OCI-LY1 (cell line): ENCODE data around the gene CHRNA3.

Experiments used
- H2AFZ ChIP-seq: fragments of 200-600 bp; sonication (generic), shearing (Covaris generic); 2 replicates; pipeline ENCODE4 v1.6.0; 2014; ENCODE audit warnings: antibody characterized with exemption, mild to moderate bottlenecking, low read length
- H3F3A ChIP-seq: fragments of 200-600 bp; sonication (generic), shearing (Covaris generic); 2 replicates; pipeline ENCODE4 v1.6.0; 2014; ENCODE audit warnings: mild to moderate bottlenecking, antibody characterized with exemption, low read length, moderate library complexity; ENCODE audit not compliant: insufficient read depth
- H3K27ac ChIP-seq: fragments of 200-600 bp; sonication (generic); 2 replicates; pipeline ENCODE4 v1.5.1; 2014; ENCODE audit warnings: low read length, mixed run types, mild to moderate bottlenecking, low read depth; ENCODE audit not compliant: poor library complexity, severe bottlenecking
- H3K27me3 ChIP-seq: fragments of 200-600 bp; sonication (generic); 2 replicates; pipeline ENCODE4 v1.6.0; 2014; ENCODE audit warnings: antibody characterized with exemption, mild to moderate bottlenecking, low read length, moderate library complexity; ENCODE audit not compliant: insufficient read depth
- H3K36me3 ChIP-seq: fragments of 200-600 bp; sonication (generic); 2 replicates; pipeline ENCODE4 v1.6.1; 2014; ENCODE audit warnings: mild to moderate bottlenecking, antibody characterized with exemption, low read length, moderate library complexity, mixed read lengths; ENCODE audit not compliant: insufficient read depth
- H3K4me1 ChIP-seq: fragments of 200-600 bp; sonication (generic); 2 replicates; pipeline ENCODE4 v1.5.1; 2014; ENCODE audit warnings: mild to moderate bottlenecking, low read length, moderate library complexity; ENCODE audit not compliant: insufficient read depth, severe bottlenecking
- H3K4me2 ChIP-seq: fragments of 200-600 bp; sonication (generic), shearing (Covaris generic); 2 replicates; pipeline ENCODE4 v1.6.1; 2014; ENCODE audit warnings: low read length
- H3K4me3 ChIP-seq: fragments of 200-600 bp; sonication (generic); 2 replicates; pipeline ENCODE4 v1.5.1; 2014; ENCODE audit warnings: low read length, low read depth, mild to moderate bottlenecking, mixed read lengths; ENCODE audit not compliant: poor library complexity, severe bottlenecking
- H3K79me2 ChIP-seq: fragments of 200-600 bp; shearing (Covaris generic); 2 replicates; pipeline ENCODE4 v1.6.1; 2016; ENCODE audit warnings: mixed run types, low read length, mixed read lengths; ENCODE audit not compliant: insufficient read depth
- H3K9ac ChIP-seq: fragments of 200-600 bp; sonication (generic), shearing (Covaris generic); 2 replicates; pipeline ENCODE4 v1.6.1; 2014; ENCODE audit warnings: mild to moderate bottlenecking, low read length, mixed read lengths
- H3K9me2 ChIP-seq: fragments of 200-600 bp; sonication (generic), shearing (Covaris generic); 2 replicates; pipeline ENCODE4 v1.6.1; 2014; ENCODE audit warnings: low read depth, mild to moderate bottlenecking, low read length, mixed read lengths
- H3K9me3 ChIP-seq: fragments of 200-600 bp; shearing (Covaris generic); 2 replicates; pipeline ENCODE4 v1.6.1; 2014; ENCODE audit warnings: low read length, mixed read lengths
- H4K20me1 ChIP-seq: fragments of 200-600 bp; sonication (generic), shearing (Covaris generic); 2 replicates; pipeline ENCODE4 v1.6.0; 2016; ENCODE audit warnings: mild to moderate bottlenecking, low read length; ENCODE audit not compliant: insufficient read depth
- CTCF ChIP-seq: fragments of 200-600 bp; sonication (generic), shearing (Covaris generic); IDR thresholded peaks from 2 replicates; pipeline ENCODE4 v1.5.1; 2017; ENCODE audit warnings: mild to moderate bottlenecking, antibody characterized with exemption, low read length, moderate library complexity, mixed read lengths
- EZH2 ChIP-seq: fragments of 200-600 bp; sonication (generic), shearing (Covaris generic); IDR thresholded peaks from 2 replicates; pipeline ENCODE4 v1.8.0; 2017; ENCODE audit warnings: borderline replicate concordance, mixed run types, mild to moderate bottlenecking, antibody characterized with exemption, low read length, moderate library complexity, mixed read lengths

CHRNA3 gene

GRCh38 chr15:78628227-78628626 is 7.4 kb upstream of the CHRNA3 start:
- peaks cover 15% of the 10 kb centered on the region; the same call in 1 of the 2 replicates for H3K27me3 ChIP-seq
- TF ChIP-seq CTCF, result no peak
- TF ChIP-seq EZH2, result no peak
- H3K4me1 ChIP-seq, result no peaks in the 10 kb centered on the region
- no peak overlapping the region for H2AFZ ChIP-seq
- no peak overlapping the region for H3K4me3 ChIP-seq
- no peak overlapping the region for H3K9ac ChIP-seq
- no peaks in the 10 kb centered on the region; the same call in 1 of the 2 replicates for H3K36me3 ChIP-seq
- no peak overlapping the region for H3K4me2 ChIP-seq
- no peaks in the 10 kb centered on the region for H3F3A ChIP-seq
- no peaks in the 10 kb centered on the region for H3K9me3 ChIP-seq
- H3K27ac ChIP-seq, result no peak overlapping the region
- no peaks in the 10 kb centered on the region for H4K20me1 ChIP-seq
- no peaks in the 10 kb centered on the region for H3K9me2 ChIP-seq
- H3K79me2 ChIP-seq, result no peaks in the 10 kb centered on the region

DNA sequence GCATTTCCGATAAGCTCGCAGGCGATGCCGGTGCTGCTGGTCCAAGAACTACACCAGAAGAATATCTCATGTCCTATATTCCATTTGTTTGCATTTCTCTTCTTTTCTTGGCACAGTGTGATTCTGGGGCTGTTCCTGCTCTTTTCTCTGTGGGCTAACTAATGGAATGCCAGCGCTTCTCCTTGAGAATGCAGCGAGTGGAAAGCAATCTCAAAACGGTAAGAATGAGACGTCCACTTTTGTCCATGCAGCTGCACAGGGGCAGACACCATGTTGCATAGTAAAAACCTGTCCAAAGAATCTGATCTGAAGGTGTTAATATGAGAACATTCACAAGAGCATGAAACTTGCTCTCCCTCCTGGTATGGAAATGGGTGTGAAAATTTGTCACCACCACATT is 6.6 kb upstream of the CHRNA3 start:
- H3K9me3 ChIP-seq, result no peaks in the 10 kb centered on the region
- no peaks in the 10 kb centered on the region for H3K4me1 ChIP-seq
- no peak overlapping the region for H3K27ac ChIP-seq
- no peak overlapping the region for H2AFZ ChIP-seq
- no peak overlapping the region for H3K9ac ChIP-seq
- no peaks in the 10 kb centered on the region for H4K20me1 ChIP-seq
- H3K4me3 ChIP-seq, result no peak overlapping the region
- H3K36me3 ChIP-seq, result no peaks in the 10 kb centered on the region
- no peaks in the 10 kb centered on the region for H3K79me2 ChIP-seq
- H3K9me2 ChIP-seq, result no peaks in the 10 kb centered on the region
- TF ChIP-seq CTCF (no peak), EZH2 (no peak)
- no peak overlapping the region for H3K4me2 ChIP-seq
- H3K27me3 ChIP-seq, result peaks cover 12% of the 10 kb centered on the region; the same call in 1 of the 2 replicates
- H3F3A ChIP-seq, result no peaks in the 10 kb centered on the region

- Histone ChIP-seq H3K27me3 (peaks cover 12% of the 10 kb centered on the region; the same call in 1 of the 2 replicates), H3K4me1 (no peaks in the 10 kb centered on the region)
Observed at GRCh38 chr15:78626381-78626995, 5.7 kb upstream of the CHRNA3 start.

More at GRCh38 chr15:78626381-78626995, 5.7 kb upstream of the CHRNA3 start:
- H2AFZ ChIP-seq, result no peak overlapping the region
- no peak overlapping the region for H3K9ac ChIP-seq
- no peak overlapping the region for H3K4me3 ChIP-seq
- H4K20me1 ChIP-seq, result no peaks in the 10 kb centered on the region
- no peak overlapping the region for H3K4me2 ChIP-seq
- no peaks in the 10 kb centered on the region for H3F3A ChIP-seq
- H3K9me3 ChIP-seq, result no peaks in the 10 kb centered on the region
- H3K9me2 ChIP-seq, result no peaks in the 10 kb centered on the region
- no peak for TF ChIP-seq CTCF
- TF ChIP-seq EZH2, result no peak
- H3K27ac ChIP-seq, result no peak overlapping the region
- no peaks in the 10 kb centered on the region for H3K36me3 ChIP-seq
- H3K79me2 ChIP-seq, result no peaks in the 10 kb centered on the region
